ENCODE results near the gene TRMU.

TRMU gene

GRCh38 chr22:46371623-46372226 lies 36.2 kb downstream of the TRMU start:
- DNase-seq: no peak

- no peak for DNase-seq
Measured at GRCh38 chr22:46372686-46373085, 37.2 kb downstream of the TRMU start.

- no peak for DNase-seq
Measured at GRCh38 chr22:46373159-46373558, 37.6 kb downstream of the TRMU start.

GRCh38 chr22:46373921-46374662 lies 38.6 kb downstream of the TRMU start:
- no peak for DNase-seq

GRCh38 chr22:46374663-46375474 lies 39.4 kb downstream of the TRMU start:
- no peak for DNase-seq

GRCh38 chr22:46376111-46376510 lies 40.6 kb downstream of the TRMU start:
- no peak for DNase-seq

GRCh38 chr22:46376908-46377524 lies 41.5 kb downstream of the TRMU start:
- DNase-seq: no peak

- DNase-seq: peak; percentile 98
Measured at GRCh38 chr22:46377525-46378425, 42.3 kb downstream of the TRMU start.

- no peak for DNase-seq
Measured at GRCh38 chr22:46378426-46379065, 43.0 kb downstream of the TRMU start.

GRCh38 chr22:46379066-46379930 lies 43.8 kb downstream of the TRMU start:
- DNase-seq: no peak

- no peak for DNase-seq
Measured at GRCh38 chr22:46380069-46380468, 44.6 kb downstream of the TRMU start.

GRCh38 chr22:46380581-46380980 lies 45.1 kb downstream of the TRMU start:
- DNase-seq: no peak

- DNase-seq: peak; percentile 88
Measured at GRCh38 chr22:46381142-46381541, 45.6 kb downstream of the TRMU start.

- DNase-seq: no peak
Measured at GRCh38 chr22:46381731-46382130, 46.2 kb downstream of the TRMU start.

GRCh38 chr22:46382524-46382923 lies 47.0 kb downstream of the TRMU start:
- DNase-seq: no peak

GRCh38 chr22:46386312-46386711 lies 50.8 kb downstream of the TRMU start:
- DNase-seq: no peak

GRCh38 chr22:46387748-46388147 lies 52.2 kb downstream of the TRMU start:
- no peak for DNase-seq

- no peak for DNase-seq
Measured at GRCh38 chr22:46388647-46389046, 53.1 kb downstream of the TRMU start.

- DNase-seq: no peak
Measured at GRCh38 chr22:46389081-46389480, 53.6 kb downstream of the TRMU start.

GRCh38 chr22:46390105-46390651 lies 54.7 kb downstream of the TRMU start:
- DNase-seq: no peak
